ENCODE data around the gene ADD1.

ADD1 gene

DNA sequence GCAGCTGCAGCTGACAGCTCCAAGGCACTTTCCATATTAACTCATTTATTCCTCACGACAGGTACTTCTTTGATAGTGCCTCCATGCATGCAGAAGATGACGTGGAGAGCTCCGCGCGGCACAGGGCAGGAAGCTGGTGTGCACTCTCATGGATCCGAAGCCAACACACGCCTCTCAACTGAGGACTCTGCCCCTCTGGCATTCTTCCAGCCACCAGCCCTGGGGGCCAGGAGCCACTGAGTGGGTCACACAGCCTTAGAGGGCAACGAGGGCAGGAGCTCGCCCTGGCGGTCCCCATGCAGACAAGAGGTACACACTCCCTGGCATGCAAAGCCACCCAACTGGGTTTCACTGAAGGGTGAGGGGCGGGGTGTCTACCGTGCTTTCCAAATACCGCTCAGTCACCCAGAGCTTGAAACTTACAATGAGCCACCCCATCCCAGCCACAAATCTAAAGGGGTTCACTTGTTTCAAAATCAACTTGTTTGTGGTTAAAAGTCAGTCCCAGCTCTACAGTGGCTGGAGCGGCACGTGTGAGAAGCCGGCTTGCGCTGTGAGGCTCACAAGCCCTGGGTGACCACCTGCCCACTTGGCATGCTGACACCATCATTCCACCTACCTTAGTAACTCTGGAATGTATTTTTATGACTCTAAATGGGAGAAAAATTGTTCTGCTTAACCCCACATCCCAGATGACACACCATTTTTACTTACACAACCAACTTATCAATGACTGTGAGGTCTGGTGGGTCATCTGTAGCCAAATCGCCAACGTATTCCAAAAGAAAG lies 103.4 kb downstream of the ADD1 start:
- Histone ChIP-seq H3K36me3 (peaks cover 88 to 100% (median 96%) of the 10 kb centered on the region in 3 donors), H3K4me3 (no peak overlapping the region), H3K9me3 (no peaks in the 10 kb centered on the region), H3K4me1 (no peaks in the 10 kb centered on the region), H3K27ac (no peak overlapping the region), H3K27me3 (no peaks in the 10 kb centered on the region)
- no peak for TF ChIP-seq CTCF (IDR thresholded peaks at IDR 0.05)
- intact Hi-C loops (cut with DNase I; ENCODE audit: low total_unique reads) = loop anchor here (5.0 kb wide), 1 partner anchor 260 kb away; no protein-coding TSS in a partner anchor
- DNase-seq = no peak

- no peak for TF ChIP-seq CTCF (IDR thresholded peaks at IDR 0.05)
- no peak for DNase-seq
- Histone ChIP-seq H3K9me3 (no peaks in the 10 kb centered on the region), H3K27ac (no peak overlapping the region), H3K36me3 (peaks cover 92 to 100% (median 96%) of the 10 kb centered on the region in 3 donors), H3K27me3 (no peaks in the 10 kb centered on the region), H3K4me1 (no peaks in the 10 kb centered on the region), H3K4me3 (no peak overlapping the region)
- intact Hi-C loops (cut with DNase I; ENCODE audit: low total_unique reads) = loop anchor here (5.0 kb wide), 1 partner anchor 261 kb away; no protein-coding TSS in a partner anchor
Measured at GRCh38 chr4:2947926-2948325, 104.3 kb downstream of the ADD1 start.

DNA sequence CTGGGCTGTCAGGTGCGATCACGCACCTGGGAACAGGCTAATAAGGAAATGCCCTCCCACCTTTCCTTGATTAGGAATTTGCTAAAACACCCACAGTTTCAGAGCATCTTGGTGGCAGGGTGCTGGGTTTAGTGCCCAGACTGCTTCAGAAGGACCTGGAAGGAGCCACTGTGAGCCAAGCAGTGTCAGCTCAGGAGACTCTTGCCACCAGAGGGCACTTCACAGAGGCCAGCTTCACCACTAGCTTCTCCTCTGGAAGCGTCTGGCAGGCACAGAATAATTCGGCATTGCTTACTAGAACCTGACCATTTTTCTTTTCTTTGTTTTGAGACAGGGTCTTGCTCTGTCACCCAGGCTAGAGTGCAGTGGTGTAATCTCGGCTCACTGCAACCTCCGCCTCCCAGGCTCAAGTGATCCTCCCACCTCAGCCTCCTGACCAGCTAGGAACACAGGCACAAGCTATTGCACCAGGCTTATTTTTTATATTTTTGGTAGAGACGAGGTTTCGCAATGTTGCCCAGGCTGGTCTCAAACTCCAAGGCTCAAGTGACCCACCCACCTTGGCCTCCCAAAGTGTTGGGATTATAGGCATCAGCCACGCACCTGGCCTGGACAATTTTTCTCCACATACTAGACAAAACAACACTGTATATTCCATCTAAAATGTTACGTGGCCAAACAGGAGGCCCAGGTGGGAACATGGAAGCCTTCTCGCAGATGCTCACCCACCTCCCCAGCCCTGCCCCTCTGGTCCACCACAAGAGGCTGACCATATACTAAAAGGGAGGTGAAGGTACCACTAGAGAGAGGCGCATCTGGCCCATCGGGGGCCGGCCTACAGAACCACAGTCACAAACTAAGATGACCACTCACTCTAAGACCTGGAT lies 105.5 kb downstream of the ADD1 start:
- Histone ChIP-seq H3K27ac (no peak overlapping the region), H3K27me3 (no peaks in the 10 kb centered on the region), H3K4me3 (no peak overlapping the region), H3K36me3 (peaks cover 91 to 100% (median 96%) of the 10 kb centered on the region in 3 donors), H3K9me3 (no peaks in the 10 kb centered on the region), H3K4me1 (no peaks in the 10 kb centered on the region)
- intact Hi-C loops (cut with DNase I; ENCODE audit: low total_unique reads) = loop anchor here (5.0 kb wide), 1 partner anchor 262 kb away; no protein-coding TSS in a partner anchor
- no peak for TF ChIP-seq CTCF (IDR thresholded peaks at IDR 0.05)
- no peak for DNase-seq

DNA sequence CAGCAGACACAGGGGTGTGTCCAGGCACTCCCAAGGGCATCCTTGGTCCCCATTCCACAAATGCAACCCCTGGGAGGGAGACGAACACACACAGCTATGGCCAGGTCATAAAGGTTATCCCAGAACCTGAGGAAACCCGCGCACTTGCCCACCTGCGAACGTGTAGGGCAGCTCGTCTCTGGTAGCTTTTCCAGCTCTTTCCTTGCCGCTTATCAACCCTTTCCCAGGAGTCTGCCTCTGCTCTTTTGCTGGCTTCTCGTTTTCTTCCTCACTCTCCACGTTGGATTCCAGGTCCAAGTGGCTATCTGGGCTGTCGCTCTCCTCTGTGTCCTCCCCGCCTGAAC lies 106.1 kb downstream of the ADD1 start:
- no peaks in the 10 kb centered on the region for H3K27me3 ChIP-seq
- no peak for TF ChIP-seq CTCF (IDR thresholded peaks at IDR 0.05)
- no peak for DNase-seq

GRCh38 chr4:2950221-2950989 lies 106.8 kb downstream of the ADD1 start:
- Histone ChIP-seq H3K9me3 (no peaks in the 10 kb centered on the region), H3K36me3 (peaks cover 86 to 98% (median 93%) of the 10 kb centered on the region in 3 donors)
- DNase-seq = no peak

More for the DNA sequence above, 106.1 kb downstream of the ADD1 start:
- Histone ChIP-seq H3K9me3 (no peaks in the 10 kb centered on the region), H3K27ac (no peak overlapping the region), H3K4me1 (no peaks in the 10 kb centered on the region), H3K4me3 (no peak overlapping the region), H3K36me3 (peaks cover 92 to 100% (median 96%) of the 10 kb centered on the region in 3 donors)
- intact Hi-C loops (cut with DNase I; ENCODE audit: low total_unique reads) = loop anchor here (5.0 kb wide), 1 partner anchor 262 kb away; no protein-coding TSS in a partner anchor

More at GRCh38 chr4:2950221-2950989, 106.8 kb downstream of the ADD1 start:
- H3K27ac ChIP-seq = no peak overlapping the region
- intact Hi-C loops (cut with DNase I; ENCODE audit: low total_unique reads) = no loop called here
- TF ChIP-seq CTCF (IDR thresholded peaks at IDR 0.05) = no peak
- no peaks in the 10 kb centered on the region for H3K4me1 ChIP-seq
- H3K4me3 ChIP-seq = no peak overlapping the region
- H3K27me3 ChIP-seq = no peaks in the 10 kb centered on the region
